ENCODE data around the gene ZNRD2.

- TF ChIP-seq, protein P1, sequence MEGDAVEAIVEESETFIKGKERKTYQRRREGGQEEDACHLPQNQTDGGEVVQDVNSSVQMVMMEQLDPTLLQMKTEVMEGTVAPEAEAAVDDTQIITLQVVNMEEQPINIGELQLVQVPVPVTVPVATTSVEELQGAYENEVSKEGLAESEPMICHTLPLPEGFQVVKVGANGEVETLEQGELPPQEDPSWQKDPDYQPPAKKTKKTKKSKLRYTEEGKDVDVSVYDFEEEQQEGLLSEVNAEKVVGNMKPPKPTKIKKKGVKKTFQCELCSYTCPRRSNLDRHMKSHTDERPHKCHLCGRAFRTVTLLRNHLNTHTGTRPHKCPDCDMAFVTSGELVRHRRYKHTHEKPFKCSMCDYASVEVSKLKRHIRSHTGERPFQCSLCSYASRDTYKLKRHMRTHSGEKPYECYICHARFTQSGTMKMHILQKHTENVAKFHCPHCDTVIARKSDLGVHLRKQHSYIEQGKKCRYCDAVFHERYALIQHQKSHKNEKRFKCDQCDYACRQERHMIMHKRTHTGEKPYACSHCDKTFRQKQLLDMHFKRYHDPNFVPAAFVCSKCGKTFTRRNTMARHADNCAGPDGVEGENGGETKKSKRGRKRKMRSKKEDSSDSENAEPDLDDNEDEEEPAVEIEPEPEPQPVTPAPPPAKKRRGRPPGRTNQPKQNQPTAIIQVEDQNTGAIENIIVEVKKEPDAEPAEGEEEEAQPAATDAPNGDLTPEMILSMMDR (IDR thresholded peaks at IDR 0.05; ENCODE audit: insufficient read depth, low read depth, low read length) = no peak
- TF ChIP-seq EZH2 (IDR thresholded peaks at IDR 0.05; ENCODE audit: insufficient read depth, low read length) = no peak
Measured at GRCh38 chr11:65609665-65610064, 39.4 kb downstream of the ZNRD2 start.

All from astrocyte (in vitro differentiated cells and primary cell).